IPS-11a (cell line): Measurements from ENCODE around the gene GRM4.
"Not testable (repeated sequence)": the region's sequence is repeated elsewhere in the genome, so short reads cannot be mapped to it uniquely, and the experiment has no call there.

Experiments
- H3K4me3 ChIP-seq: one replicate; pipeline ENCODE4 v1.5.1; 2013; ENCODE audit warnings: low read depth, low read length, control low read depth

GRM4 gene

GRCh38 chr6:34047913-34048867 lies 97.7 kb downstream of the GRM4 start:
- no peak overlapping the region for H3K4me3 ChIP-seq

GRCh38 chr6:34046617-34047016 lies 99.3 kb downstream of the GRM4 start:
- no peak overlapping the region for H3K4me3 ChIP-seq

- H3K4me3 ChIP-seq = no peak overlapping the region
Observed at GRCh38 chr6:34045771-34046170, 100.1 kb downstream of the GRM4 start.

- H3K4me3 ChIP-seq = no peak overlapping the region
Observed at GRCh38 chr6:34044945-34045595, 100.8 kb downstream of the GRM4 start.

- no peak overlapping the region for H3K4me3 ChIP-seq
Observed at GRCh38 chr6:34043359-34043758, 102.5 kb downstream of the GRM4 start.

- not testable (repeated sequence) for H3K4me3 ChIP-seq
Observed at GRCh38 chr6:34041998-34042397, 103.9 kb downstream of the GRM4 start.

- no peak overlapping the region for H3K4me3 ChIP-seq
Observed at GRCh38 chr6:34041385-34041784, 104.5 kb downstream of the GRM4 start.

- no peak overlapping the region for H3K4me3 ChIP-seq
Observed at GRCh38 chr6:34039943-34040342, 105.9 kb downstream of the GRM4 start.

- H3K4me3 ChIP-seq = no peak overlapping the region
Observed at GRCh38 chr6:34037151-34037550, 108.7 kb downstream of the GRM4 start.

- no peak overlapping the region for H3K4me3 ChIP-seq
Observed at GRCh38 chr6:34036357-34037069, 109.4 kb downstream of the GRM4 start.

- no peak overlapping the region for H3K4me3 ChIP-seq
Observed at GRCh38 chr6:34035704-34036356, 110.1 kb downstream of the GRM4 start.

- H3K4me3 ChIP-seq = no peak overlapping the region
Observed at GRCh38 chr6:34035161-34035560, 110.7 kb downstream of the GRM4 start.

- no peak overlapping the region for H3K4me3 ChIP-seq
Observed at GRCh38 chr6:34032856-34033255, 113.0 kb downstream of the GRM4 start.

GRCh38 chr6:34031625-34032383 lies 114.1 kb downstream of the GRM4 start:
- no peak overlapping the region for H3K4me3 ChIP-seq

GRCh38 chr6:34030831-34031624 lies 114.9 kb downstream of the GRM4 start:
- no peak overlapping the region for H3K4me3 ChIP-seq

- H3K4me3 ChIP-seq = no peak overlapping the region
Observed at GRCh38 chr6:34029489-34030280, 116.2 kb downstream of the GRM4 start.

- no peak overlapping the region for H3K4me3 ChIP-seq
Observed at GRCh38 chr6:34028691-34029360, 117.1 kb downstream of the GRM4 start.

- H3K4me3 ChIP-seq = no peak overlapping the region
Observed at GRCh38 chr6:34027939-34028441, 117.9 kb downstream of the GRM4 start.
